SK-N-MC (cell line): ENCODE measurements around the gene GIT1.

ENCODE experiments used
- EZH2 ChIP-seq: fragments of 200-600 bp; sonication (generic); IDR thresholded peaks from one replicate; pipeline ENCODE4 v1.6.1; 2017; ENCODE audit warnings: antibody characterized with exemption
- POLR2AphosphoS5 ChIP-seq: IDR thresholded peaks from 2 replicates; pipeline ENCODE4 v1.6.1; 2012; ENCODE audit warnings: mild to moderate bottlenecking, low read depth, low read length, borderline replicate concordance

- TF ChIP-seq POLR2AphosphoS5 (no peak), EZH2 (no peak)
These were observed 27.6 kb downstream of the GIT1 start for GRCh38 chr17:29561554-29562517.
